Spleen (tissue), 7 donors: ENCODE measurements around the gene FXR1.

ENCODE experiments used
- CTCF ChIP-seq, 11 experiments: fragments of 200-600 bp in 7 of 11; fragments of 450-650 bp in 4 of 11; sonication (generic) in 4 of 11; IDR thresholded peaks in 8 of 11; conservative IDR thresholded peaks in 3 of 11; 1 replicate in 7 of 11; 2 replicates in 4 of 11; pipeline versions ENCODE4 v1.4.0 to v1.8.0; 2016 to 2021; ENCODE audit warnings: antibody characterized with exemption in 11 of 11, inconsistent platforms in 4 of 11, mild to moderate bottlenecking in 1 of 11
- POLR2A ChIP-seq, 3 donors: fragments of 450-650 bp; IDR thresholded peaks; one replicate each; pipeline ENCODE4 v1.5.1; 2017; ENCODE audit warnings: antibody characterized with exemption in 3 of 3, mild to moderate bottlenecking in 1 of 3
- donor health status: DM: no; HTN: no; CAD: no; lungs with moderate emphysema.
- donor health status: DM: no; HTN: no; CAD: no.
- donor health status: DM: no; HTN: no; CAD: no.

DNA sequence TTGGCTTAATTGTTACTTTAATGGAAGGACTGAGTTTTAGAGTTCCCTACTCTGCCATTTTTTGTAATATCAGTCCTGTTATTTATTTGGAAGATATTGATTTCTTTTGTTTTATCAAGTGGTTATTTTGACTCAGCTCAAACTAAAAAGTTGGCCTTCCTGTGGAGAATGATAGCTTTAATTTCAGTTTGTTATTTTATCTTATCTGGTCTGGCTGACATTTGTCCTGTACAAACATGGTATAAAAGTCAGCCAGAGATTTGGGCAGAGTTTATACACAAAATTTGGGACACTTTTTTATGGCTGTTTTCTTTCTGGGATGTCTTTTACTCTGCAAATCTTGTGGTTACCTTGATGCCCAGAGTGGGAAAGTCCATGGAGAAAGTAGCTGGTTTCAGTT is 118.5 kb downstream of the FXR1 start:
- TF ChIP-seq CTCF (IDR thresholded peaks at IDR 0.05 in 8 of 11, conservative IDR thresholded peaks at IDR 0.05 in 3 of 11) (no peak), POLR2A (IDR thresholded peaks at IDR 0.05) (no peak)
